HEK293T (cell line): ENCODE measurements around the gene NAGLU.

Experiments used
- ARNT ChIP-seq: fragments of 450-650 bp; IDR thresholded peaks from 2 replicates; pipeline ENCODE4 v1.6.1; 2017; ENCODE audit warnings: mild to moderate bottlenecking
- BHLHE40 ChIP-seq: fragments of 450-650 bp; IDR thresholded peaks from 2 replicates; pipeline ENCODE4 v1.6.1; 2016; ENCODE audit warnings: mild to moderate bottlenecking, moderate library complexity, borderline replicate concordance
- CTBP1 ChIP-seq: fragments of 450-650 bp; IDR thresholded peaks from 2 replicates; pipeline ENCODE4 v1.6.1; 2016; ENCODE audit warnings: borderline replicate concordance
- ELF4 ChIP-seq: fragments of 450-650 bp; IDR thresholded peaks from 2 replicates; pipeline ENCODE4 v1.6.1; 2017; ENCODE audit warnings: antibody characterized with exemption
- FOXM1 ChIP-seq: fragments of 450-650 bp; IDR thresholded peaks from 2 replicates; pipeline ENCODE4 v1.6.1; 2017; ENCODE audit warnings: mild to moderate bottlenecking, borderline replicate concordance
- HDGF ChIP-seq: fragments of 450-650 bp; IDR thresholded peaks from 2 replicates; pipeline ENCODE4 v1.6.1; 2017; ENCODE audit warnings: antibody characterized with exemption, borderline replicate concordance
- SP1 ChIP-seq: fragments of 450-650 bp; IDR thresholded peaks from 2 replicates; pipeline ENCODE4 v1.6.1; 2017

- no peak for TF ChIP-seq ELF4
- TF ChIP-seq SP1: no peak
- TF ChIP-seq BHLHE40: no peak
- TF ChIP-seq HDGF: no peak
- no peak for TF ChIP-seq ARNT
- TF ChIP-seq FOXM1: no peak
- no peak for TF ChIP-seq CTBP1
Measured at GRCh38 chr17:42522798-42523278, 13.2 kb upstream of the NAGLU start.
